GM21381 (cell line): ENCODE data around the gene EXT2.

Source experiments
- ATAC-seq: cut with Tn5 transposase; IDR thresholded peaks from one replicate; pipeline ENCODE4 v1.9.1; 2021; ENCODE audit warnings: mild to moderate bottlenecking, moderate library complexity; ENCODE audit not compliant: unreplicated experiment

EXT2 gene

DNA sequence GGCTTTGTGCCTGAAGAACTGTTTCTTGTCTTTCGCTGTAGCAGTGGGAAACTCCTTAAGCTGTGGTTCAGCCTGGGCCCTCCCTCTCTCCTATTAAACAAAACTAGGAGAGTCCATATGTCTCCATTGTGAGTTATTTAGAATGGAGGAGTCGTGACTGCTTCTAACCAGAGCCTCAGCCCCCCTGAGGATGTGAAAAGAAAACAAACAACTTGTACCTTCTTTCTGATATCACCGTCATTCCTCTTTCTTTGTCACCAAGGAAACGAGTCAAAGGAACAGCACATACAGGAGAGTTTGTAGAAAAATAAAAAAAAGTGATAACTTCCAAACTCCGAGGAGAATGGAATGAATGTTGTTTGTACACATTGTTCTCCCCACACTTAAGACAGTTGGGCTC is 11.6 kb upstream of the EXT2 start:
- ATAC-seq = no peak

- no peak for ATAC-seq
These were observed 10.1 kb upstream of the EXT2 start for GRCh38 chr11:44085330-44085729.

GRCh38 chr11:44088377-44088776 is 7.1 kb upstream of the EXT2 start:
- no peak for ATAC-seq

DNA sequence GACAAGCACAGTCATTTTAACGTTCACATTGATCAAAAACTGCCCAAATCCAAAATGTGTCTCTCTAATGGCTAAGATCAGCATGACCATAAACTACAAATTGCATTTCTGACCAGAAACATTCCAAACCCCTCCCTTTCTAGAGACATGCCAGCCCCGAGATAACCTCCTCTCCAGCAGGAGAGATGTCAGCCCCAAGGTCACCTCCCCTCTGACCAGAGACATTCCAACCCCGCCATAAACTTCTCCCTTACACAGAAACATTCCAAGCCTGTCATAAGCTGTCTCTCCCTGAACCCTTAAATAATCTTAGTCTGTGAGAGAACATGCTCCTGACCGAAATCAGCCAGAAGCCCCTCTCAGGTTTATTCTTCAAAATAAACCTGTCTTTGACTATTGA is 6.6 kb upstream of the EXT2 start:
- no peak for ATAC-seq

GRCh38 chr11:44090539-44090938 is 4.9 kb upstream of the EXT2 start:
- ATAC-seq = no peak

- ATAC-seq = no peak
These were observed 1.1 kb upstream of the EXT2 start for GRCh38 chr11:44094260-44094868.

DNA sequence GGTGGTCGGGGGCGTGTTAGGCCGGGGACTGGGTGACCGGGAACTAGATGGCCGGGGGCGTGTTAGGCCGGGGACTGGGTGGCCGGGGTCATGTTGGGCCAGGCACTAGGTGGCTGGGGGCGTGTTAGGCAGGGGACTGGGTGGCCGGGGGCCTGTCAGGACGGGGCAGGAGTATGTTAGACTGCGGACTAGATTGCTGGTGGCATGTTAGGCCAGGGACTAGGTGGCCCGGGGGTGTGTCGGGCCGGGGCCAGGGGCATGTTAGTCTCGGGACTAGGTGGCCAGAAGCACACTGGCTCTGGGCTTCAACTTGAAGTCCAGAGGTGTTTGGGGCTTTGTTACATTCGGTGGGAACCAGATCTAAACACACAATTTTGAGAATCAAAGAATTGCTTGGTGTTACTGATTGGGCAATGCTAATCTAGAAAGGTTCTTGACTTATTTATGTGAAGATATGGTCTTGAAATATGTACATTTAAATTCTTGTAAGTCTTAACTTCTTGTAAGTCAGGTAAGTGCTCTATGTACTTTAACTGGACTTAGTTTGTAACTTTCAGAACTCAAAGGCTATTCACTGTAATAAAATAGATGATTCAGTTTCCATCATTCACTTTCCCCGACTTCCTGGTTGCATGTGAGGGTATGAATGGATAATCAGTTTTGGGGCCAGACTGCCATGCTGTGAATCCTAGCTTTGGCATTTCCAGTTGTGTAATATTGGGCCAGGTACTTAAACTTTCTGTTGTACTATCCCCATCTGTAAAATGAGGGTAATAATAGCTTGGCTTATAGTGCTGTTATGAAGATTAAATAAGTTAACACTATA is 1.1 kb downstream of the EXT2 start:
- no peak for ATAC-seq

GRCh38 chr11:44097821-44098220 is 2.3 kb downstream of the EXT2 start:
- no peak for ATAC-seq

DNA sequence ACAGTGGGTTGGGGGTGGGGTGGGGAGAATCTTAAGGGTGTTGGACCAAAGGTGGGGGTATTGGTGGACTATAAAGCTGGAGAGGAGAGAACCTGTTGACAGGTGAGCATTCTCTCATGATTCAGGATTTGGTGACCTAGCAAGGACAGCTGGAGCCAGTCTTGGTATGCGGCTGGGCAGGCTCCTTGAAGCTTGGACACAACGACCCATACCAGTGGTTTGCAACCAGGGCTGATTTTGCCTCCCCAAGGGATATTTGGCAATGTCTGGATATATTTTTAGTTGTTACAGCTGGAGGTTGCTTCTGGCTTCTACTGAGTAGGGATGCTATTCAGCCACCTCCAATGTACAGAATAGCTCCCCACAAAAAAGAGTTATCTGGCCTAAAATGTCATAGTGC is 5.6 kb downstream of the EXT2 start:
- no peak for ATAC-seq

DNA sequence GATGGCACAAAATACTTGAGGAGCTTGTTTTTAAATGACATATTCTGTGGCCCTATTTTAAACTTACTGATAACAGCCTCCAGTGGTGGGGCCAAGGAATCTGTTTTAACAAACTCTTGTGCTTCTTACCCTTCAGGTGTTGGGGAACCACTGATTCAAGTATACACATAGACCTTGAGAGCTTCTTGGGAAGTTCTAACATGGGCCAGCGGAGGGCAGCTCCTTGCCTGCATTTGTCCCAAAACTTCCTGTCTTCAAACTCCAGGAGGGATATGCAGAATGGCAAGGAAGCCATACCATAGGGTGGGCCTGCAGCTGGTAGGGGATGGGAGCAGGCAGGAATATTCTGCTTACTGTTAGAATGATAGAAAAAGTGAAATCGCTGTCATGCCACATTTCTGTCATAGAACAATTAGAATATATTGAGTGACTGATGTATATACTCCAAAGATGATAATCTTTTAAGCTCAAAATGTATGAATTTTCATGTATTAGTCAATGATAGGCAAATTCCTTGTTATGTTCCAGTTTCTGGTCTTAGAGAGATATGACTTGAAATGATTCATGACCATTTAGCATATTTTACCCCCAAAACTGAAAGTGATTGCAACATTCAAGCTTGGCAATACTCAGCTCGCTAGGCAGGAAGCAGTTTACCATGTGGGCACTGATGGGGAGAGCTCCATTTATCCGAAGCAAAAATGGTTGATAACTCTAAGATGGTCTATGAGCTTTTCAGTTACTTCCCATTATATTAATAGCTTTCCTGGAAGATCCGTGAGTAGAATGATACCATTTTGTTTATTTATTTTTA is 9.2 kb downstream of the EXT2 start:
- ATAC-seq = no peak

GRCh38 chr11:44108260-44108659 is 12.8 kb downstream of the EXT2 start:
- no peak for ATAC-seq

DNA sequence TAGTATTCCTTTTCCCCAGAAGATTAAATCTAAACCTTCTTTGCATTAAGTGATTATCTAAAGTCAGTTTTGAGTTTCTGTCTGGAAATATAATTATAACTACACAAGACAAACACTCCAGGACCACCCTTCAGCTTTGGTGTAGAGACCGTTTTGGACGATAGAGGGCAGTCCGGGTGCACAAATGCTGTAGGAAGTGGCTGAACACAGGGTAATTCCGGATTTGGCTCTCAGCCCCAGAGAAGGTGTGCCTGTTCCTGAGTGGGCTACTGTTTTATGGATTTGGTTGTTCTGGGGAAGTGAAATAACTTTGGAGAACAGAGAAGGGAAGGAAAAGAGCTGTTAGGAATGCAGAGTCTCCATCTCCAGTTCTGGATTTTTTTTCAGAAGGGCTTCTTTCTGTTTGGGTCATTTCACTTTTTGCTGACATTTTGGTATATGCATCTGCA is 14.8 kb downstream of the EXT2 start:
- ATAC-seq = peak; percentile 87

DNA sequence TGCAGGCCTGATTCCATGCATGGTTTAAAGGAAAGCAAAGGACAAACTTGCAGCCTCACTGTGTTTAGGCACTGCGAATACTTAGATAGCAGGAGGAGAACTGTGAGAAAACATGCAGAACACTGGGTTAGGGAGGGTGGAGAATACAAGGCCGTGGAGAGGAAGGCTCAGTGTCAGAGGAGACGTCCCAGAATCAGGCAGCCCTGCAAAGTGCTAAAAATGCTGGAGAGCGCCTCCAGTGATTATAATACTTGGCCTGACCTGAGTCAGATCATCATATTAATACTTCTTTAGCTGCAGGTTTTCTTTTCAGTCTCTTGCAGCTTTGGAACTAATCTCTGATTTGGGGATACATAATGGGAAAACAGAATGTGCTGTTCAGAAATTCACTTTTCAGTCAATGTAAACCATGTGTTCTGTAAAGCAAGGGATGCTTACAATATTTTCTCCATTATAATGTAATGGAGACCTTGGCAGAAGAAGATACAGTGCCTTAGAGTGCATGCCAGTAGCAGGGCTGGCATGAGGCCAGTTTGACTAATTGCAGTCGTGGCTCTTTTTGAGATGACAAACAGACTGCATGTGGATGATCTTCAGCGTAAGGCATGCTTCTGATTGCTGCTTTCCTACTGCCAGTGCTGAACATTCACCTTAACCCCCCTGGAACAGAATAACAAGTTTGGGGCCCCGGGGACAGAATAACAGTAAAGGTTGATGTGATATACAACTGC is 16.8 kb downstream of the EXT2 start:
- no peak for ATAC-seq

GRCh38 chr11:44113018-44113417 is 17.5 kb downstream of the EXT2 start:
- ATAC-seq = no peak

DNA sequence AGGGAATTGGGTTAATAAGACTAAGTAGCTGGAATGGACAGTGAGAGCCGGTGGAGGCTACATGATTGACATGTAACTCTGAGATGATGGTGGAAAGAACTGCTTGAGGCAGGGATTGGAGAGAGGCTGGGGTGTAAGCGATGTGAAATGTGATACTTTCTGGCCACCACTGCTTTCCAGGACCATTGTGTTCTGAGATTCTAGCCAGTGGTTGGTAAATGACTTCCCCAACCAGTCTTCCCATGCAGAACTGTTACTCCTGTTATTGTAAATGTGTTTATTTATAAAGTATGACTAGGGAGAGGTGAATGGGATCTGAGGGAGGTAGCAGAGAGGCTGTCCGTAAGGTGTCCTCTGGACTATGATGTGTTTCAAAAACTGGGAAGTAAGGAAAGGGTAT is 18.1 kb downstream of the EXT2 start:
- ATAC-seq = no peak

DNA sequence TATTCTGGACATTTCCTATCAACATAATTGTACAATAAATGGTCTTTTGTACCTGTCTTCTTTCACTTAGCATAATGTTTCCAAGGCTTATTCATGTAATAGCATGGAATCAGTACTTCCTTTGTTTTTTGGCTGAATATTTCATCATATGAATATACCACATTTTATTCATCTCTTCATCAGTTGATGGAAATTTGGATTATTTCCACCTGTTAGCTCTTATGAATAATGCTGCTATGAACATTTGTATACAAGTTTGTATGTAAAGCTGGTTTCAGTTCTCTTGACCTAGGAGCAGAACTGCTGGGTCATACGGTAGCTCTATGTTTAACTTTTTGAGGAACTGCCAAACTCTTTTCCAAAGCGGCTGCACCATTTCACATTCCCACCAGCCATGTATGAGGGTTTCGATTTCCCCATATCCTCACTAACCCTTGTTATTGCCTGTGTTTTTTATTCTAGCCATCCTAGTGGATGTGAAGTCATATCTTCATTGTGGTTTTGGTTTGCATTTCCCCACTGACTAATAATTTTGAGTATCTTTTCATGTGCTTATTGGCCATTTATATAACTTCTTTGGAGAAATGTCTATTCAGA is 20.9 kb downstream of the EXT2 start:
- no peak for ATAC-seq

DNA sequence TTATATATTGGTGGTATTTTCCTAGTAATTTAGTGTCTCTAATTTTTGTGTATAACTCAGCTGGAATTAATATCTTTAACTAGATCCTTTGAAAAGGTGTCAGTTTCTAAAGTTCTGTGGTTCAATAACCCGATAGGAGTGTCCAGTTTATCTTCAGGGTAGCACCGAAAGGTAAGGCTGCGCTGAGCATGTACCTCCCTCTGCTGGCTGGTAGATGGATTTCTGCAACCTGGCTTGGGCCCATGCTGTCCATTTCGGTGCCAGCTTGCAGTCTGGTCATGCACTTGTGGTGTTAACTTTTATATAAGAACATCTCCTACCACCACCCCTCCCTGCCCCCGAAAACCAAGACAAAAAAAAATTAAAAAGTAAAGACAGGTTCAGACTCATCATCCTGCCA is 24.7 kb downstream of the EXT2 start:
- ATAC-seq = no peak

DNA sequence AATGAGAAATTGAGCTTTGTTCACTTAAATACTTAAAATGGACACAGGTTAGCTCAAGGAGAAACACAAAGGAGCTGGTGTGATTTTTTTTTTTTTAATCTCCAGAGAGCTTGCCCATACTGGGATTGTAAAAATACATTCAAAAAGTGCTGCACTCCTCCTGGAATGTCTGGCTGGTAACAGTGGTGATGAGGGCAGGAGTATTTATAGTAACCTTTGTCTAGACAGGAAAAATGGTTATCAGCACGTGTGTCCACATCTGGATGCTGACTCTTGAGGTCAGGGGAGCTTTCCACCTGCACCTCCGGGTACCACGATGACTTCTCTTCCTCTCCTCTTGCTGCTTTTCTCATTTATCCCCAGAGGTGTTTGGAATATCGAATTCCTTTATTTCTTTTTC is 30.1 kb downstream of the EXT2 start:
- ATAC-seq = no peak

GRCh38 chr11:44126304-44126703 is 30.8 kb downstream of the EXT2 start:
- no peak for ATAC-seq

- ATAC-seq = no peak
These were observed 31.7 kb downstream of the EXT2 start for GRCh38 chr11:44127130-44127529.

- ATAC-seq = no peak
These were observed 33.3 kb downstream of the EXT2 start for GRCh38 chr11:44128729-44129128.
